ENCODE data around the gene GIPR. TPM values are rescaled to one million over a fixed set of nuclear protein-coding genes. Genes with fewer than 3 reads are reported as not detected.
"Not testable (repeated sequence)": the region's sequence is repeated elsewhere in the genome, so short reads cannot be mapped to it uniquely, and the experiment has no call there.

The GIPR gene
- total RNA-seq, 1 donor from 2014 or later = 9.5 TPM

- Mint-ChIP-seq H3K36me3 (ENCODE audit: low read depth) (peaks cover 63% of the 10 kb centered on the region), H3K4me1 (ENCODE audit: low read depth) (peaks cover 10% of the 10 kb centered on the region)
- H3K27me3 Mint-ChIP-seq (ENCODE audit: low read depth); DNase-seq (ENCODE audit: low spot score); H3K4me3 Mint-ChIP-seq (ENCODE audit: low read depth); intact Hi-C loops (cut with micrococcal nuclease); H3K27ac Mint-ChIP-seq; H3K9me3 Mint-ChIP-seq: not testable (repeated sequence)
Measured at GRCh38 chr19:45685045-45685444, 17.0 kb downstream of the GIPR start.

GRCh38 chr19:45687599-45687998 lies 19.6 kb downstream of the GIPR start:
- H3K27ac Mint-ChIP-seq = no peak overlapping the region
- H3K36me3 Mint-ChIP-seq (ENCODE audit: low read depth) = peaks cover 69% of the 10 kb centered on the region
- intact Hi-C loops (cut with micrococcal nuclease) = no loop called here
- H3K4me1 Mint-ChIP-seq (ENCODE audit: low read depth) = peaks cover 8% of the 10 kb centered on the region
- no peaks in the 10 kb centered on the region for H3K9me3 Mint-ChIP-seq
- no peak for DNase-seq (ENCODE audit: low spot score)
- no peaks in the 10 kb centered on the region for H3K27me3 Mint-ChIP-seq (ENCODE audit: low read depth)
- no peak overlapping the region for H3K4me3 Mint-ChIP-seq (ENCODE audit: low read depth)

GRCh38 chr19:45691516-45692186 lies 23.6 kb downstream of the GIPR start, which contains the start of gene SNRPD2:
TSS of gene SNRPD2 (minus strand) at chr19:45691953. CDS start at chr19:45691888, 65 bp downstream.
- Mint-ChIP-seq H3K27ac (peak within 1 kb of the TSS; percentile 99), H3K9me3 (no peaks in the 10 kb centered on the region), H3K36me3 (ENCODE audit: low read depth) (peaks cover 61% of the 10 kb centered on the region), H3K4me1 (ENCODE audit: low read depth) (peaks cover 14% of the 10 kb centered on the region), H3K4me3 (ENCODE audit: low read depth) (peak within 1 kb of the TSS; percentile 94), H3K27me3 (ENCODE audit: low read depth) (no peaks in the 10 kb centered on the region)
- intact Hi-C loops (cut with micrococcal nuclease) = loop anchor here (1.0 to 5.0 kb wide), 8 partner anchors 14 to 184 kb away; partner anchors contain the start of genes FBXO46, OPA3, SIX5 and SYMPK
- peak; percentile 94 for DNase-seq (ENCODE audit: low spot score)

- H3K4me3 Mint-ChIP-seq (ENCODE audit: low read depth) = peak within 1 kb of the TSS; percentile 94
- H3K27me3 Mint-ChIP-seq (ENCODE audit: low read depth) = no peaks in the 10 kb centered on the region
- no peaks in the 10 kb centered on the region for H3K9me3 Mint-ChIP-seq
- intact Hi-C loops (cut with micrococcal nuclease) = loop anchor here (1.0 to 5.0 kb wide), 8 partner anchors 15 to 185 kb away; partner anchors contain the start of genes FBXO46, OPA3, SIX5 and SYMPK
- peak; percentile 98 for DNase-seq (ENCODE audit: low spot score)
- H3K27ac Mint-ChIP-seq = peak within 1 kb of the TSS; percentile 99
- H3K4me1 Mint-ChIP-seq (ENCODE audit: low read depth) = peaks cover 14% of the 10 kb centered on the region
- H3K36me3 Mint-ChIP-seq (ENCODE audit: low read depth) = peaks cover 57% of the 10 kb centered on the region
Measured at GRCh38 chr19:45692187-45693105, 24.4 kb downstream of the GIPR start, which contains the start of gene QPCTL. TSS of gene QPCTL (plus strand) at chr19:45692666. CDS start at chr19:45692704, 38 bp downstream.

GRCh38 chr19:45693106-45693788 lies 25.2 kb downstream of the GIPR start:
- H3K27ac Mint-ChIP-seq = peak overlapping the region; percentile 99
- no peaks in the 10 kb centered on the region for H3K9me3 Mint-ChIP-seq
- H3K36me3 Mint-ChIP-seq (ENCODE audit: low read depth) = peaks cover 54% of the 10 kb centered on the region
- peak overlapping the region; percentile 94 for H3K4me3 Mint-ChIP-seq (ENCODE audit: low read depth)
- intact Hi-C loops (cut with micrococcal nuclease) = loop anchor here (2.0 to 5.0 kb wide), 4 partner anchors 38 to 186 kb away; partner anchors contain the start of genes FBXO46, OPA3, SIX5 and VASP
- H3K27me3 Mint-ChIP-seq (ENCODE audit: low read depth) = no peaks in the 10 kb centered on the region
- DNase-seq (ENCODE audit: low spot score) = peak; percentile 70
- H3K4me1 Mint-ChIP-seq (ENCODE audit: low read depth) = peaks cover 17% of the 10 kb centered on the region

- Mint-ChIP-seq H3K36me3 (ENCODE audit: low read depth) (peaks cover 41% of the 10 kb centered on the region), H3K4me3 (ENCODE audit: low read depth) (no peak overlapping the region), H3K27me3 (ENCODE audit: low read depth) (no peaks in the 10 kb centered on the region), H3K27ac (no peak overlapping the region), H3K4me1 (ENCODE audit: low read depth) (peaks cover 3% of the 10 kb centered on the region), H3K9me3 (no peaks in the 10 kb centered on the region)
- DNase-seq (ENCODE audit: low spot score) = no peak
- intact Hi-C loops (cut with micrococcal nuclease) = no loop called here
Measured at GRCh38 chr19:45701676-45702075, 33.7 kb downstream of the GIPR start.

- Mint-ChIP-seq H3K27ac (no peak overlapping the region), H3K36me3 (ENCODE audit: low read depth) (peaks cover 43% of the 10 kb centered on the region), H3K4me1 (ENCODE audit: low read depth) (no peaks in the 10 kb centered on the region), H3K27me3 (ENCODE audit: low read depth) (no peaks in the 10 kb centered on the region), H3K4me3 (ENCODE audit: low read depth) (no peak overlapping the region), H3K9me3 (no peaks in the 10 kb centered on the region)
- intact Hi-C loops (cut with micrococcal nuclease) = no loop called here
- no peak for DNase-seq (ENCODE audit: low spot score)
Measured at GRCh38 chr19:45705115-45705514, 37.1 kb downstream of the GIPR start.

- H3K27ac Mint-ChIP-seq = no peak overlapping the region
- H3K27me3 Mint-ChIP-seq (ENCODE audit: low read depth) = no peaks in the 10 kb centered on the region
- H3K4me1 Mint-ChIP-seq (ENCODE audit: low read depth) = peaks cover 3% of the 10 kb centered on the region
- intact Hi-C loops (cut with micrococcal nuclease) = no loop called here
- no peaks in the 10 kb centered on the region for H3K9me3 Mint-ChIP-seq
- H3K36me3 Mint-ChIP-seq (ENCODE audit: low read depth) = peaks cover 48% of the 10 kb centered on the region
- no peak for DNase-seq (ENCODE audit: low spot score)
- no peak overlapping the region for H3K4me3 Mint-ChIP-seq (ENCODE audit: low read depth)
Measured at GRCh38 chr19:45705710-45706415, 37.8 kb downstream of the GIPR start.

GRCh38 chr19:45710356-45711130 lies 42.5 kb downstream of the GIPR start:
- Mint-ChIP-seq H3K27me3 (ENCODE audit: low read depth) (no peaks in the 10 kb centered on the region), H3K36me3 (ENCODE audit: low read depth) (peaks cover 25% of the 10 kb centered on the region), H3K4me3 (ENCODE audit: low read depth) (no peak overlapping the region), H3K27ac (peak overlapping the region; percentile 52), H3K4me1 (ENCODE audit: low read depth) (peaks cover 6% of the 10 kb centered on the region), H3K9me3 (no peaks in the 10 kb centered on the region)
- intact Hi-C loops (cut with micrococcal nuclease) = no loop called here
- no peak for DNase-seq (ENCODE audit: low spot score)

- H3K36me3 Mint-ChIP-seq (ENCODE audit: low read depth) = peaks cover 25% of the 10 kb centered on the region
- intact Hi-C loops (cut with micrococcal nuclease) = no loop called here
- DNase-seq (ENCODE audit: low spot score) = no peak
- H3K27ac Mint-ChIP-seq = no peak overlapping the region
- no peaks in the 10 kb centered on the region for H3K9me3 Mint-ChIP-seq
- H3K27me3 Mint-ChIP-seq (ENCODE audit: low read depth) = no peaks in the 10 kb centered on the region
- no peak overlapping the region for H3K4me3 Mint-ChIP-seq (ENCODE audit: low read depth)
- H3K4me1 Mint-ChIP-seq (ENCODE audit: low read depth) = peaks cover 14% of the 10 kb centered on the region
Measured at GRCh38 chr19:45711851-45712698, 44.1 kb downstream of the GIPR start.

- Mint-ChIP-seq H3K4me3 (ENCODE audit: low read depth) (no peak overlapping the region), H3K36me3 (ENCODE audit: low read depth) (peaks cover 28% of the 10 kb centered on the region)
Measured at GRCh38 chr19:45712699-45713067, 44.7 kb downstream of the GIPR start.

More at GRCh38 chr19:45712699-45713067, 44.7 kb downstream of the GIPR start:
- Mint-ChIP-seq H3K27ac (no peak overlapping the region), H3K27me3 (ENCODE audit: low read depth) (no peaks in the 10 kb centered on the region), H3K4me1 (ENCODE audit: low read depth) (peaks cover 16% of the 10 kb centered on the region), H3K9me3 (no peaks in the 10 kb centered on the region)
- no peak for DNase-seq (ENCODE audit: low spot score)
- intact Hi-C loops (cut with micrococcal nuclease) = no loop called here
